ENCODE data around the gene PCDHGB1. TPM values are rescaled to one million over a fixed set of nuclear protein-coding genes. Genes with fewer than 3 reads are reported as not detected.
"Not testable (repeated sequence)": the region's sequence is repeated elsewhere in the genome, so short reads cannot be mapped to it uniquely, and the experiment has no call there.

The PCDHGB1 gene
- total and polyA plus RNA-seq, 2 donors: 0.47 to 5.7 TPM

DNA sequence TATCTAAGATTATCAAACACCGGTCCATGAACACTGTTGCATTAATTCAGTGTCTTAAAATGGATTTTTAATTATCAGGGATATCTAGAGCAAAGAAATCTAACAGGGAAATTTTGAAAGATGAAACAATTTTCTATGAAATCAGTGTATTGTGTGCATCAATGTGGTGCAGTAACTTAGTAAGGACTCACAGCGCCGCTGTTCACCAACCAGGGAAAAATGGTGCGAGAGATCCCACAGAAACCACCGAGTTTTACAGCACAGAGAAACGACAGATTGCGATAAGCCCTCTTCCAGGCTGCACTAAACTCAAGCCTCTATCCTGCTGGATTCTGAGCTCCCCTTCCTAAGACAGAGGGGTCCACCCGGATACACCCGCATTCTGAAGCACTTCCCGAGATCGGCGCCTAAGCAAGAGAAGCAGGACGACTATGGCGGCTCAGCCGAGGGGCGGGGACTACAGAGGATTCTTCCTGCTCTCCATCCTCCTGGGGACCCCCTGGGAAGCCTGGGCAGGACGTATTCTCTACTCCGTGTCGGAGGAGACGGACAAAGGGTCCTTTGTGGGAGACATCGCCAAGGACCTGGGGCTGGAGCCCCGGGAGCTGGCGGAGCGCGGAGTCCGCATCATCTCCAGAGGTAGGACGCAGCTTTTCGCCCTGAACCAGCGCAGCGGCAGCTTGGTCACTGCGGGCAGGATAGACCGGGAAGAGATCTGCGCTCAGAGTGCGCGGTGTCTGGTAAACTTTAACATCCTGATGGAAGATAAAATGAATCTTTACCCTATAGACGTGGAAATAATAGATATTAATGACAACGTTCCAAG lies 32.8 kb downstream of the PCDHGB1 start, which contains the start of gene PCDHGA7:
Gene PCDHGA7, plus strand, starts transcription at position 274 of the 826 bp plus-strand sequence. Its CDS starts 158 bp downstream, at position 432.
- peaks cover 1% of the 10 kb centered on the region for H3K36me3 ChIP-seq (ENCODE audit: insufficient read depth)
- 13% methylated on average over 37 of the region's 37 CpGs for WGBS
- H3K27ac ChIP-seq (ENCODE audit: low read depth): no peak within 1 kb of the TSS
- H3K4me1 ChIP-seq (ENCODE audit: insufficient read depth): no peaks in the 10 kb centered on the region
- no peak for DNase-seq (ENCODE audit: extremely low spot score)
- no peak within 1 kb of the TSS for H3K4me3 ChIP-seq (ENCODE audit: low read depth, low read length)

DNA sequence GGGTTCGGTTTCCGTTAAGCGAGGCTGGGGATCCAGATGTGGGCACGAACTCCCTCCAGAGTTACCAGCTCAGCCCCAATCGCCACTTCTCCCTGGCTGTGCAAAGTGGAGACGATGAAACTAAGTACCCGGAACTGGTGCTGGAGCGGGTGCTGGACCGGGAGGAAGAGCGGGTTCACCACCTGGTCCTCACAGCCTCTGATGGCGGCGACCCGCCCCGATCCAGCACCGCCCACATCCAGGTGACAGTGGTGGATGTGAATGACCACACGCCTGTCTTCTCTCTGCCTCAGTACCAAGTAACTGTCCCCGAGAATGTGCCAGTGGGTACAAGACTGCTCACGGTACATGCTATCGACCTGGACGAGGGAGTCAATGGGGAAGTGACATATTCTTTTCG lies 33.4 kb downstream of the PCDHGB1 start:
- Histone ChIP-seq H3K27ac (ENCODE audit: low read depth) (no peak overlapping the region), H3K36me3 (ENCODE audit: insufficient read depth) (no peaks in the 10 kb centered on the region), H3K4me3 (ENCODE audit: low read depth, low read length) (no peak overlapping the region), H3K4me1 (ENCODE audit: insufficient read depth) (no peaks in the 10 kb centered on the region)
- DNase-seq (ENCODE audit: extremely low spot score): no peak
- 39% methylated on average over 21 of the region's 21 CpGs for WGBS

DNA sequence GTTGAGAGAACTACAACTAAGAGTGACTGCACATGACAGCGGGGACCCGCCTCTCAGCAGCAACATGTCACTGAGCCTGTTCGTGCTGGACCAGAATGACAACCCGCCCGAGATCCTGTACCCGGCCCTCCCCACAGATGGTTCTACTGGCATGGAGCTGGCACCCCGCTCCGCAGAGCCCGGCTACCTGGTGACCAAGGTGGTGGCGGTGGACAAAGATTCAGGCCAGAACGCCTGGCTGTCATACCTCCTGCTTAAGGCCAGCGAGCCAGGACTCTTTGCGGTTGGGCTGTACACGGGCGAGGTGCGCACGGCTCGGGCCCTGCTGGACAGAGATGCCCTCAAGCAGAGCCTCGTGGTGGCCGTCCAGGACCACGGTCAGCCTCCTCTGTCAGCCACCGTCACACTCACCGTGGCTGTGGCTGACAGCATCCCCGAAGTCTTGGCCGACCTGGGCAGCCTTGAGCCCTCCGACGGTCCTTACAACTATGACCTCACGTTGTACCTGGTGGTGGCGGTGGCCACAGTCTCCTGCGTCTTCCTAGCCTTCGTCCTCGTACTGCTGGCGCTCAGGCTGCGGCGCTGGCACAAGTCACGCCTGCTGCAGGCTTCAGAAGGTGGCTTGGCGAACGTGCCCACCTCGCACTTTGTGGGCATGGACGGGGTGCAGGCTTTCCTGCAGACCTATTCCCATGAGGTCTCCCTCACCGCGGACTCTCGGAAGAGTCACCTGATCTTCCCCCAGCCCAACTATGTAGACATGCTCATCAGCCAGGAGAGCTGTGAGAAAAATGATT lies 34.8 kb downstream of the PCDHGB1 start:
- Histone ChIP-seq H3K4me3 (ENCODE audit: low read depth, low read length) (no peak overlapping the region), H3K27ac (ENCODE audit: low read depth) (no peak overlapping the region), H3K4me1 (ENCODE audit: insufficient read depth) (no peaks in the 10 kb centered on the region), H3K36me3 (ENCODE audit: insufficient read depth) (no peaks in the 10 kb centered on the region)
- DNase-seq (ENCODE audit: extremely low spot score): no peak
- WGBS: 50% methylated on average over 43 of the region's 43 CpGs

DNA sequence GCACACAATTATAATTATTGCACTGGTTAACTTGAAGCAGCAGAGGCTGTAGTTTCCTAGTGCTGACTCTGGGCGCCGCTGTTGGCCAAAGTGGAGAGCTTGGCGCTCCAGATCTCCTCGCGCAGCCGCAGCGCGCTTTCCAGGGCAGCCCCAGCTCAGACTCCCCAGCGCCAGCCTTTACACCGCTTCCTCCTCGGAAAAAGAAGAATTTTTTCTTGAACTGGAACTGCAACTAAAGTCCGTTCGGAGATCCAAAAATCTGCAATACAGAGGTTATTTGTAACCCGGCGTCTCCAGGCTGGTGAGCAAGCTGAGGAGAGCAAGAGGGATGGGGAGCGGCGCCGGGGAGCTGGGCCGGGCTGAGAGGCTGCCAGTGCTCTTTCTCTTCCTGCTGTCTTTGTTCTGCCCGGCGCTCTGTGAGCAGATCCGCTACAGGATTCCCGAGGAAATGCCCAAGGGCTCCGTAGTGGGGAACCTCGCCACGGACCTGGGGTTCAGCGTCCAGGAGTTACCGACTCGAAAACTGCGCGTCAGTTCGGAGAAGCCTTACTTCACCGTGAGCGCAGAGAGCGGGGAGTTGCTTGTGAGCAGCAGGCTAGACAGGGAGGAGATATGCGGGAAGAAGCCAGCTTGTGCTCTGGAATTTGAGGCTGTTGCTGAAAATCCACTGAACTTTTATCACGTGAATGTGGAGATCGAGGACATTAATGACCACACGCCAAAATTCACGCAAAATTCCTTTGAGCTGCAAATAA lies 37.8 kb downstream of the PCDHGB1 start, which contains the start of gene PCDHGB4:
Gene PCDHGB4, plus strand, starts transcription at position 142 of the 755 bp plus-strand sequence. Its CDS starts 187 bp downstream, at position 329.
- peak within 1 kb of the TSS; percentile 23 for H3K4me3 ChIP-seq (ENCODE audit: low read depth, low read length)
- H3K27ac ChIP-seq (ENCODE audit: low read depth); H3K36me3 ChIP-seq (ENCODE audit: insufficient read depth); H3K4me1 ChIP-seq (ENCODE audit: insufficient read depth); DNase-seq (ENCODE audit: extremely low spot score): not testable (repeated sequence)
- WGBS: 9% methylated on average over 19 of the region's 40 CpGs

DNA sequence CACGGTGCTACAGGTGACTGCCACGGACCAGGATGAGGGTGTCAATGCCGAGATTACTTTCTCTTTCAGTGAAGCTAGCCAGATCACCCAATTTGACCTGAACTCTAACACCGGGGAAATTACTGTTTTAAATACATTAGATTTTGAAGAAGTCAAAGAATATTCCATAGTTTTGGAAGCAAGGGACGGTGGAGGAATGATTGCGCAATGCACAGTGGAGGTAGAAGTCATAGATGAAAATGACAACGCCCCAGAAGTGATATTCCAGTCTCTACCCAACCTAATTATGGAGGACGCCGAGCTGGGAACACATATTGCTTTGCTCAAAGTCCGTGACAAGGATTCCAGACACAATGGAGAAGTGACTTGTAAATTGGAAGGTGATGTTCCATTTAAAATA lies 38.8 kb downstream of the PCDHGB1 start:
- no peaks in the 10 kb centered on the region for H3K4me1 ChIP-seq (ENCODE audit: insufficient read depth)
- no peak for DNase-seq (ENCODE audit: extremely low spot score)
- 46% methylated on average over 10 of the region's 10 CpGs for WGBS
- H3K27ac ChIP-seq (ENCODE audit: low read depth): no peak overlapping the region
- H3K4me3 ChIP-seq (ENCODE audit: low read depth, low read length): no peak overlapping the region
- no peaks in the 10 kb centered on the region for H3K36me3 ChIP-seq (ENCODE audit: insufficient read depth)

DNA sequence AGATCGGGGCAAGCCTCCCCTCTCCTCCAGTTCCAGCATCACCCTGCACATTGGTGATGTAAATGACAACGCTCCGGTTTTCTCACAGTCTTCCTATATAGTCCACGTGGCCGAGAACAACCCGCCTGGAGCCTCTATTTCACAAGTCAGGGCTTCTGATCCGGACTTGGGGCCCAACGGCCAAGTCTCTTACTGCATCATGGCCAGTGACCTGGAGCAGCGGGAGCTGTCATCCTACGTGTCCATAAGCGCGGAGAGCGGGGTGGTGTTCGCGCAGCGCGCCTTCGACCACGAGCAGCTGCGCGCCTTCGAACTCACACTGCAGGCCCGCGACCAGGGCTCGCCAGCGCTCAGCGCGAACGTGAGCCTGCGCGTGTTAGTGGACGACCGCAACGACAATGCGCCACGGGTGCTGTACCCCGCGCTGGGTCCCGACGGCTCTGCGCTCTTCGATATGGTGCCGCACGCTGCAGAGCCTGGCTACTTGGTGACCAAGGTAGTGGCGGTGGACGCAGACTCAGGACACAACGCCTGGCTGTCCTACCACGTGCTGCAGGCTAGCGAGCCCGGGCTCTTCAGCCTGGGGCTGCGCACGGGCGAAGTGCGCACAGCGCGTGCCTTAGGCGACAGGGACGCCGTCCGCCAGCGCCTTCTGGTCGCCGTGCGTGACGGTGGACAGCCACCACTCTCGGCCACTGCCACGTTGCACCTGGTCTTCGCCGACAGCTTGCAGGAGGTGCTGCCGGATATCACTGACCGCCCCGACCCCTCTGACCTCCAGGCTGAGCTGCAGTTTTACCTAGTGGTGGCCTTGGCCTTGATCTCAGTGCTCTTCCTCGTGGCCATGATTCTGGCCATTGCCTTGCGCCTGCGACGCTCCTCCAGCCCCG lies 39.5 kb downstream of the PCDHGB1 start:
- Histone ChIP-seq H3K4me1 (ENCODE audit: insufficient read depth) (no peaks in the 10 kb centered on the region), H3K36me3 (ENCODE audit: insufficient read depth) (no peaks in the 10 kb centered on the region), H3K27ac (ENCODE audit: low read depth) (no peak overlapping the region), H3K4me3 (ENCODE audit: low read depth, low read length) (no peak overlapping the region)
- no peak for DNase-seq (ENCODE audit: extremely low spot score)
- 33% methylated on average over 77 of the region's 77 CpGs for WGBS

DNA sequence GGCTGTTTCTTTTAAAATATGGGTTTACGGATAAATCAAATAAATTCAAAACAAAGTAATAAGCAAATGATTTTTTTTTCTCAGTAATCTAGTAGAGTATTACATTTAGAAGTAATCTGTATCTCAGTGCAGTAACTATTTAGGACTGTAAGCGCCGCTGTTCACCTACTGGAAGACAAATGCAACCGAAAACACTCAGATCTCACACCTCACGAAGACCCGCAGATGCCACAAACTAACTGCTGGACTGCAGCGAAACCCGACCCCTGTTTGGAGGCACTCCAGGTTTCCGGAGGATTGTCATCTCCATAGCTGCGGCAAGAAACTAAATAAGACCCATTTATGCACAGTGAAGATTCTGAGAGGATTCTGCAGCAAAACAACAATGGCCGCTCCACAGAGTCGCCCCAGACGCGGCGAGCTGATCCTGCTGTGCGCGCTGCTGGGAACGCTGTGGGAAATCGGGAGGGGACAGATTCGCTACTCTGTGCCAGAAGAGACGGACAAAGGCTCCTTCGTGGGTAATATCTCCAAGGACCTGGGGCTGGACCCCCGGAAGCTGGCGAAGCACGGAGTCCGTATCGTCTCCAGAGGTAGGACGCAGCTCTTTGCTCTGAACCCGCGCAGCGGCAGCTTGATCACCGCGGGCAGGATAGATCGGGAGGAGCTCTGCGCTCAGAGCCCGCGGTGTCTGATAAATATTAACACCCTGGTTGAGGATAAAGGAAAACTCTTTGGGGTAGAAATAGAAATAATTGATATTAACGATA lies 42.7 kb downstream of the PCDHGB1 start, which contains the start of gene PCDHGA8:
Gene PCDHGA8, plus strand, starts transcription at position 205 of the 770 bp plus-strand sequence. Its CDS starts 181 bp downstream, at position 386.
- H3K4me1 ChIP-seq (ENCODE audit: insufficient read depth): no peaks in the 10 kb centered on the region
- WGBS: 25% methylated on average over 38 of the region's 38 CpGs
- no peak for DNase-seq (ENCODE audit: extremely low spot score)
- H3K36me3 ChIP-seq (ENCODE audit: insufficient read depth): no peaks in the 10 kb centered on the region
- H3K4me3 ChIP-seq (ENCODE audit: low read depth, low read length): no peak within 1 kb of the TSS
- H3K27ac ChIP-seq (ENCODE audit: low read depth): no peak within 1 kb of the TSS

DNA sequence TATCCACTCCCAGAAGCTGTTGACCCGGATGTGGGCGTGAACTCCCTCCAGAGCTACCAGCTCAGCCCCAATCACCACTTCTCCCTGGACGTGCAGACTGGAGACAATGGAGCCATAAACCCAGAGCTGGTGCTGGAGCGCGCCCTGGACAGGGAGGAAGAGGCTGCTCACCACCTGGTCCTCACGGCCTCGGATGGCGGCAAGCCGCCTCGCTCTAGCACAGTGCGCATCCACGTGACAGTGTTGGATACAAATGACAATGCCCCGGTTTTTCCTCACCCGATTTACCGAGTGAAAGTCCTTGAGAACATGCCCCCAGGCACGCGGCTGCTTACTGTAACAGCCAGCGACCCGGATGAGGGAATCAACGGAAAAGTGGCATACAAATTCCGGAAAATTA lies 43.4 kb downstream of the PCDHGB1 start:
- Histone ChIP-seq H3K36me3 (ENCODE audit: insufficient read depth) (no peaks in the 10 kb centered on the region), H3K4me3 (ENCODE audit: low read depth, low read length) (no peak overlapping the region), H3K27ac (ENCODE audit: low read depth) (no peak overlapping the region), H3K4me1 (ENCODE audit: insufficient read depth) (no peaks in the 10 kb centered on the region)
- 32% methylated on average over 21 of the region's 21 CpGs for WGBS
- no peak for DNase-seq (ENCODE audit: extremely low spot score)

DNA sequence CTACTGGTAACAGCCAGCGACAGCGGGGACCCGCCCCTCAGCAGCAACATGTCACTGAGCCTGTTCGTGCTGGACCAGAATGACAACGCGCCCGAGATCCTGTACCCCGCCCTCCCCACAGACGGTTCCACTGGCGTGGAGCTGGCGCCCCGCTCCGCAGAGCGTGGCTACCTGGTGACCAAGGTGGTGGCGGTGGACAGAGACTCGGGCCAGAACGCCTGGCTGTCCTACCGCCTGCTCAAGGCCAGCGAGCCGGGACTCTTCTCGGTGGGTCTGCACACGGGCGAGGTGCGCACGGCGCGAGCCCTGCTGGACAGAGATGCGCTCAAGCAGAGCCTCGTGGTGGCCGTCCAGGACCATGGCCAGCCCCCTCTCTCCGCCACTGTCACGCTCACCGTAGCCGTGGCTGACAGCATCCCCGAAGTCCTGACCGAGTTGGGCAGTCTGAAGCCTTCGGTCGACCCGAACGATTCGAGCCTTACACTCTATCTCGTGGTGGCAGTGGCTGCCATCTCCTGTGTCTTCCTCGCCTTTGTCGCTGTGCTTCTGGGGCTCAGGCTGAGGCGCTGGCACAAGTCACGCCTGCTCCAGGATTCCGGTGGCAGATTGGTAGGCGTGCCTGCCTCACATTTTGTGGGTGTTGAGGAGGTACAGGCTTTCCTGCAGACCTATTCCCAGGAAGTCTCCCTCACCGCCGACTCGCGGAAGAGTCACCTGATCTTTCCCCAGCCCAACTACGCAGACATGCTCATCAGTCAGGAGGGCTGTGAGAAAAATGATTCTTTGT lies 44.7 kb downstream of the PCDHGB1 start:
- H3K27ac ChIP-seq (ENCODE audit: low read depth): not testable (repeated sequence)

DNA sequence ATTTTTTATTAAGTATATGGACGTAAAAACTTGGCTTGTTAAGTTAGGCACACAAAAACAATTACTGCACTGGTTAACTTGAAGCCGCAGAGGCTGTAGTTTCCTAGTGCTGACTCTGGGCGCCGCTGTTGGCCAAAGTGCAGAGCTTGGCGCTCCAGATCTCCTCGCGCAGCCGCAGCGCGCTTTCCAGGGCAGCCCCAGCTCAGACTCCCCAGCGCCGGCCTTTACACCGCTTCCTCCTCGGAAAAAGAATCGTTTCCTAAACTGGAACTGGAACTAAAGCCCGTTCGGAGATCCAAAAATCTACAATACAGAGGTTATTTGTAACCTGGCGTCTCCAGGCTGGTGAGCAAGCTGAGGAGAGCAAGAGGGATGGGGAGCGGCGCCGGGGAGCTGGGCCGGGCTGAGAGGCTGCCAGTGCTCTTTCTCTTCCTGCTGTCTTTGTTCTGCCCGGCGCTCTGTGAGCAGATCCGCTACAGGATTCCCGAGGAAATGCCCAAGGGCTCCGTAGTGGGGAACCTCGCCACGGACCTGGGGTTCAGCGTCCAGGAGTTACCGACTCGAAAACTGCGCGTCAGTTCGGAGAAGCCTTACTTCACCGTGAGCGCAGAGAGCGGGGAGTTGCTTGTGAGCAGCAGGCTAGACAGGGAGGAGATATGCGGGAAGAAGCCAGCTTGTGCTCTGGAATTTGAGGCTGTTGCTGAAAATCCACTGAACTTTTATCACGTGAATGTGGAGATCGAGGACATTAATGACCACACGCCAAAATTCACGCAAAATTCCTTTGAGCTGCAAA lies 48.1 kb downstream of the PCDHGB1 start, which contains the start of gene PCDHGB5:
Gene PCDHGB5, plus strand, starts transcription at position 192 of the 796 bp plus-strand sequence. Its CDS starts 181 bp downstream, at position 373.
- H3K27ac ChIP-seq (ENCODE audit: low read depth); H3K36me3 ChIP-seq (ENCODE audit: insufficient read depth); DNase-seq (ENCODE audit: extremely low spot score); H3K4me1 ChIP-seq (ENCODE audit: insufficient read depth): not testable (repeated sequence)
- peak within 1 kb of the TSS; percentile 6 for H3K4me3 ChIP-seq (ENCODE audit: low read depth, low read length)
- WGBS: 7% methylated on average over 25 of the region's 43 CpGs

More for the DNA sequence above, 44.7 kb downstream of the PCDHGB1 start:
- not testable (repeated sequence) for DNase-seq (ENCODE audit: extremely low spot score); H3K4me1 ChIP-seq (ENCODE audit: insufficient read depth); H3K36me3 ChIP-seq (ENCODE audit: insufficient read depth); H3K4me3 ChIP-seq (ENCODE audit: low read depth, low read length)
- WGBS: 37% methylated on average over 43 of the region's 53 CpGs

DNA sequence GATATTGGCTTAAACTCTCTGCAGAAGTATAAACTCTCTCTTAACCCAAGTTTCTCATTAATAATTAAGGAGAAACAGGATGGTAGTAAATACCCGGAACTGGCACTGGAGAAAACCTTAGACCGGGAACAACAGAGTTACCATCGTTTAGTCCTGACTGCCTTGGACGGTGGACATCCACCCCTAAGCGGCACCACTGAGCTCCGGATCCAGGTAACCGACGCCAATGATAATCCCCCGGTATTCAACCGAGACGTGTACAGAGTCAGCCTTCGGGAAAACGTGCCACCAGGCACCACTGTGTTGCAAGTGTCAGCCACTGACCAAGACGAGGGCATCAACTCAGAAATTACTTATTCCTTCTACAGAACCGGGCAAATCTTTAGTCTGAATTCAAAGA lies 48.7 kb downstream of the PCDHGB1 start:
- H3K4me3 ChIP-seq (ENCODE audit: low read depth, low read length): peak overlapping the region; percentile 6
- no peaks in the 10 kb centered on the region for H3K36me3 ChIP-seq (ENCODE audit: insufficient read depth)
- WGBS: 27% methylated on average over 15 of the region's 15 CpGs
- no peak for DNase-seq (ENCODE audit: extremely low spot score)
- H3K27ac ChIP-seq (ENCODE audit: low read depth): no peak overlapping the region
- H3K4me1 ChIP-seq (ENCODE audit: insufficient read depth): no peaks in the 10 kb centered on the region
